T follicular helper cell (primary cell): ENCODE data around the gene C1QBP.
"Not testable (repeated sequence)": the region's sequence is repeated elsewhere in the genome, so short reads cannot be mapped to it uniquely, and the experiment has no call there.

Experiments
- DNase-seq: peaks from one replicate; pipeline ENCODE4 v3.0.0-alpha.2; 2020; ENCODE audit warnings: low read depth

Gene C1QBP

DNA sequence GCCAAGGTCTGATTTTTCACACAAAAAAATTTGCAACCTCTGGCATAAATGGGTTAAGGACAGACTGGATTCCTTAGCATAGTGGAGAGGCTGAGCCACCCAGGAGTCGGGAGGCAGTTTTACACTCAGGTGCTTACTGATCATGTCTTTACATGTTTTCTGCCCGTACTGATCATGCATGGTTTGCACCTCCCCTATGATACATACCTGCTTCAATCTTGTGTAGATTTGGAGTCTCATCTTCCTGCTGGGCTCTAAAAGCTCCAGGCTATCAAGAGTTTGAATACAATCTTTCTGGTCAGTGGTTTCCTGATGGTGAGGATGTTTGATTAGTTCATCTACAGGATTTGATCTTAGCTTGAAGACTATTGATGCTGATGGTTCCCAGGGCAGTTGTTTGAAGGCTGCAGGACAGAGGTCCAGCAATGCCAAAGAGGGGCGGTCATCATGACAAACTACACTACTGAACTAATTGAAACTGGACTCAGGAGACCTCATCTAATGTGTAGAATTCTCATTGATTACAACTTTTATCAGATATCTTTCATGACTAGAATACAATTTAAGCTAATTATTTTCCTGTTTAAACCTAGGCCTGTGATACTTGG lies 6.9 kb downstream of the C1QBP start:
- DNase-seq: no peak

- not testable (repeated sequence) for DNase-seq
Observed at GRCh38 chr17:5431234-5431633, 7.7 kb downstream of the C1QBP start.

GRCh38 chr17:5430413-5430999 lies 8.4 kb downstream of the C1QBP start:
- DNase-seq: no peak

DNA sequence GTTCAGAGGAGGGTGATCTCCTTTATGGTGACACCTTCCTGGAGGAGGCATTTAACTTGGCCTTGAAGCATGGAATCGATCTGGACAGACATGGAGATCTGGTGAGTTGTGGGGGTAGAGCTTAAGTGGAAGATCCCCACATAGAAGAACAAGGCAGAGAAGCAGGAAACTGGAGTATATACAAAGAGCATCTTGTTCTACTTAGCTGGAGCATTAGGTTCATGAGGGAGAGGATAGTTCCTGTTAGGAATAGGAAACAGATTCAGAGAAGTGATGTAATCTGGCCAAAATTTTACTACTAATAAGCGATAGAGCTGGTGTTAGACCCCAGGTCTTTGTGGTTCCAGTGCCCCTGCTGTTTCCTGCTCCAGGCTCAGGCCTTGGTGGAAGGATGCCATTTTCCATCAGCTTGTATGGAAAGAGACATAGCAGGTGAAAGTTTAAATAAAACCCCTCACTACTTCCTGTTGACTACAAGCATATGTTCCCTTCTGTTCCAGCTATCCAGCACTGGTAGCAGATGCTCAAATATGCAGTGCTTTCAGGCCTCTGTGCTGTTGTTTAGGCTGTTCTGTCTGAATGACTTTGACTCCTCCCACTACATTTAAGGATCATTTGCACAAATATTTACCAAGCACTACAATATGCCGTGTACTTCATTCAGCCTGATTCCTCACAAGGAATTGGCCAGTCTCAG lies 9.6 kb downstream of the C1QBP start:
- DNase-seq: no peak

DNA sequence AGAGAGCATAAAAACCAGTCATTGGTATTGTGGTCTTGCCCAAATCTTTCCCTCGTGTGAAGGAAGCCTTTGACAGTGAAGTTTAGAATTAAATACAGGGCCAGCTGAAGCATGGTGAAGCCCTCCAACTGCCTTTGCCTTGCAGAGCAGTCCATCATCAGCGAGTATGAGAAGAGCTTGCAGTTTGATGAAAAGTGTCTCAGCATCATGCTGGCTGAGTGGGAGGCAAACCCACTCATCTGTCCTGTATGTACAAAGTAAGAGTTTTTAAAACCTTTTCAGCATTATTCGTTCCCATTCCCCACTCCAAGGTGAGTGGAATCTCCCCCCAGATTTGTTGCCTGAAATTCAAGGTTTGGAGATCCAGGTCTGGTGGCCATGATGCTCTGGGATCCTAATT lies 13.1 kb downstream of the C1QBP start:
- DNase-seq: no peak

DNA sequence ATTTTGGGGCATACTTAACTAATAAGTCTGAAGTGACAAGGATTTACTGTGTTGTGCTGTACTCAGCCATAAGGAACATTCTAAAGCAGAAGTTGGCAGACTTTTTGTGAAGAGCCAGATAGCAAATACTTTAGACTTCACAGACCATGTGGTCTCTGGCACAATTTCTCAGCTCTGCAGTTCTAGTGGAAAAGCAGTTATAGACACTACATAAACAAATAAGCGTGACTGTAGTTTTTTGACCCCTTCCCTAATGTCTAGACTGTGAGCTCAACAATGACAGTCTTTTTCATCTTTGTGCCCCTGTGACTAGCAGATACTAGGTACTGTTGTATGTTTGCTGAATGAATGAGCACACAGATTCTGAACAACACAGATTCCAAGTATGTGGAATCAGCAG lies 14.0 kb downstream of the C1QBP start:
- DNase-seq: no peak

DNA sequence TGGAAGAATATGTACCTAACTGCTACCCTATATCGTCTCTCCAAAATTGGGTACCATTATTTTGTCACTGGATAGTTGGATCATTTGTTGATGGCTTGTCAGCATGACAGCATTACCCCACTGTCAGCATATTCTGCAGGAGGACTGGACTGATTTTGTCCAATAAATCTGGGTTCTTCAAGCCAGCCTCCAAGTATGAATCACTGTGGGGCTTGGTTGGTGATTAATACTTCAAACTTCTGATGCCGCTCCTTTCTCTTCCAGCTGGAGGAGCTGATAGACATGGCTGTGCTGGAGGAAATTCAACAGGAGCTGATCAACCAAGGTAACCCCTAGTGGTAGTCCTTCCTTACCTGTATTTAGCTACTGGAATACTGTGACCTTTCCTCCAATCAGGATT lies 16.4 kb downstream of the C1QBP start:
- no peak for DNase-seq

DNA sequence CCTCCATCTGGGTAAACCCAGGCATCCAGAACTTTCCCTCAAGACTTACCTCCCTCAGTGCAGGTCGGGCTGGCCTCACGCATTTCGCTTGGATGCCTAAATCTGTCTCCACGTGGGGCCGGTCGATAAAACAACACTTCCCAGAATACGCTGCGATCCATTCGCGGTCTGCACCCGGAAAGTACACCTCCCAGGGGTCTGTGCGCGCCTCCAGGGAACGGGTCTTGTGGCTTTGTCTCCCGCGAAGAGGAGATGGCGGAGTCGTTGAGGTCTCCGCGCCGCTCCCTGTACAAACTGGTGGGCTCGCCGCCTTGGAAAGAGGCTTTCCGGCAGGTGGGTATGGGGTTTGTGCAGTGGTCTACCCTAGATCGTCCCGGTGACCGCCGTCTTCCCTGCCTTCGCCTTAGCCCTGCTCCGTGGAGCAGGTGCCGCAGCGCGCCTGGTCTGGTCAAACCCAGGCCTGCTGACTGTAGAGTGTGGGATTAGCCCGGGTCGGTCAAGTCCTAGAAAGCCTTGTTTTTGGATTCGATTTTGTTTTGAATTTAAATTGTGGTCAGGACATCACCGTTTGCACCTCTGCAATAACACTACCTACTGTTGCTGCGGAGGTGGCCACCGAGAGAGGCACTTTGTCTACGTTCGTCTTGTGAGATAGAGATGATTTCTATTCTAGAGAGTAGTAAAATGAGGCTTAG lies 18.8 kb downstream of the C1QBP start, which contains the start of gene RPAIN:
Gene RPAIN (plus strand): TSS at position 224 of the 695 bp plus-strand sequence. CDS start 29 bp downstream, at position 253.
- DNase-seq: peak; percentile 81

DNA sequence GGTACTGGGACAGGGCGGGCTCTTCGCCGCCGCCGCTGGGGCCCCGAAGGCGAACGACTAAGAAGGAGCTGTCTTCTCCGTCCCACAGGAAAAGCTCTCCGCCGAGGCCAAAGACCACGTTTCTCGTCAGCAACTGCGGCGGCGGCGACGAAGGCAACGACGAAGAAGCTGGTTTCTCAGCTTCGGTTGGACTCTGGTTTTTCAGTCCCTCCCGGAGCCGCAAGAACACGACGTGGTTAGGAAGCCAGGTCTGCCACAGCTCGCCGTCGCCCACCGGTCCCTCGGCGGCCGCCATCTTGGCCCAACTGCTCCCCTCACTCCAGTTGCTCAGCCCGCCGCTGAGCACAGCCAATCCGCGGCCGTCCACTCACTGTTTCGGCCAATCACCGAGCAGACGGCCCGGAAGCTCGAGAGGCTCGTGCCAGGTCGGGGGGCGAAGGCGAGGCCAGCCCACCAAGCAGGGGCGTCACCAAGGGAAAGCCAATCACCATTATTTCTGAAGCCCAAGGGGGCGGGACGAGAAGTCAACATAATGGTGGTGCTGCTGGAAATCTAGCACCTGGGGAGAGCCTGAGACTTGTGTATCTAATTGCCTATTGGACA lies 19.5 kb downstream of the C1QBP start, which contains the start of gene NUP88:
Gene NUP88 (minus strand): TSS at position 307 of the 603 bp plus-strand sequence. CDS start 12 bp downstream, at position 295.
- DNase-seq: peak; percentile 93

DNA sequence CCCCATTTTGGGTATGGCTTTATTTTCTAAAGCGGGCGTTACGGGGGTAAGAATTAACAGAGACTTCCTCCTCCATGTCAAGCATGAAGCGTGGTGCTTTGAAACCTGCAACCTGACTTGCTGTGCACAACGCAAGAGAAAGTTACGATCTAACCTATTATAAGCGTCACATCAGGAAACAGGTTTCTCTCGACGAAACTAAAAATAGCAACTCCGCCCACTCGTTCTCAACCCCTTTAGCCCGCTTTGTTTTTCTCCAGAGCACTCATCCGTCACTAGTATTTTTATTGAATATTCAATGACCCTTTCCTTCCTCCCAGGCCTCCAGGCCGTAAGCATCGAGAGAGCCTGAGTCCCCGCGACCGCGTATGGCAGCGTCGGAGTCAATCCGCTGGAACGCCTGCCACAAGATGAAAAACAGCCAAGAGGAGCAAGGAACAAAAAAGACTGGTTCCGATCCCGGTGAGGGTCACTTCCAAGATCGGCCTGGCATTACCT lies 20.0 kb downstream of the C1QBP start:
- peak; percentile 53 for DNase-seq

GRCh38 chr17:5416901-5417300 lies 22.1 kb downstream of the C1QBP start:
- DNase-seq: no peak

GRCh38 chr17:5413682-5414081 lies 25.3 kb downstream of the C1QBP start:
- no peak for DNase-seq

- no peak for DNase-seq
Observed at GRCh38 chr17:5410594-5411272, 28.2 kb downstream of the C1QBP start.

DNA sequence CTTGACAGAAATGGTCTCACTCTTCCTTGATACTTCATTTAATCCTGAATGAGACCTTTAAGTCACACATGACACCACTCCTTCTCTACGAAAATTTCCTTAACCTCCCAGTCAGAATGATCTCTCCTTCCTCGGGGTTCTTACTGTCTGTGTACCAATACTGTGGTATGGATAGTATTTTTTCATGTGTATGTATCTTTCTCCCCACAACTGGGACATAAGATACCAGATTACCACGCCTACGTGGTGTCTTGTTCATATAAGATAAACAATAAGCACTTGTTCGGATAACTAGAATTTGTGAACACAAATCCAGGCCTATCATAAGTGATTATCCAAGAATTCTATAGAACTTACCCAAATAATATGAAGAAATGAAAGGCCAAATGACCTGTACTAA lies 30.8 kb downstream of the C1QBP start:
- DNase-seq: no peak

- no peak for DNase-seq
Observed at GRCh38 chr17:5405400-5405799, 33.6 kb downstream of the C1QBP start.

DNA sequence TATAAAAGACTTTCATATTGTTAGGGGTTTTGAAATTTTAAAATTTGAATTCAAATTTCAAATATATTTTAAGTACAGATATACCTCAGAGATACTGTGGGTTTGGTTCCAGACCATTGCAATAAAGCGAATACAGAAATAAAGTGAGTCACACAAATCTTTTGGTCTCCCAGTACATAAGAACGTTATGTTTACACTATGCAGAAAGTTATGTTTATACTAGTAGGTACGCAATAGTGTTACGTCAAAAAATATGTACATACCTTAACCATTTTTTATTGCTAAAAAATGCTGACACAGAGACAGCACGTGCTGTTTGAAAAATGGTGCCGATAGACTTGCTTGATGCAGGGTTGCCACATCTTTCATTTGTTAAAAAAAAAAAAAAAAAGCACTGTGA lies 39.2 kb downstream of the C1QBP start:
- no peak for DNase-seq

DNA sequence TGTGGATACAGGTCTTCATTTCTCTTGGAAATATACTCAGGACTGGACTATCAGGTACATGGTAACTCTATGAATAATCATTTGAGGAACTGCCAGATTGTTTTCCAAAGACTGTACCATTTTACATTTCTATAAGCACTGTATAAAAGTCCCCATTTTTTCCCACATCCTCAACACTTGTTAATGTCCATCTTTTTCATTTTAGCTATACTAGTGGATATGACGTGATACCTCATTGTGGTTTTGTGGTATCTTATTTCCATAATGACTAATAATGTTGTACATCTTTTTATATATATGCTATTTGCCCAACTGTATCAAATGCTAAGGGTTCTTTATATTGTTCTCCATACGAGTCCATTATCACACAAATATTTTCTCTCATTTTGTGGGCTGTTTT lies 42.3 kb downstream of the C1QBP start:
- no peak for DNase-seq

GRCh38 chr17:5391678-5392077 lies 47.3 kb downstream of the C1QBP start:
- DNase-seq: no peak
